Heart right ventricle (tissue), 16 donors: ENCODE results near the gene NME8. TPM values are rescaled to one million over a fixed set of nuclear protein-coding genes. Genes with fewer than 3 reads are reported as not detected.

Source experiments
- ATAC-seq, 8 donors: fragments of 200-7000 bp; cut with Tn5 transposase; one replicate each; pipeline ENCODE4 v1.9.1; 2020; ENCODE audit warnings: mild to moderate bottlenecking in 8 of 8, moderate library complexity in 8 of 8, moderate number of reproducible peaks in 1 of 8
- DNase-seq, 2 donors: peaks; one replicate each; pipeline ENCODE4 v3.0.0-alpha.2; 2020
- H3K27ac ChIP-seq, 10 donors: fragments of 200-600 bp; sonication (generic) in 2 of 10; one replicate each; pipeline versions ENCODE4 v1.5.0 to v1.8.0; 2020 to 2022; ENCODE audit warnings: mild to moderate bottlenecking in 3 of 10
- H3K27me3 ChIP-seq, 7 donors: fragments of 200-600 bp; one replicate each; pipeline ENCODE4 v1.8.0; 2021 to 2022; ENCODE audit warnings: mild to moderate bottlenecking in 2 of 7
- H3K36me3 ChIP-seq, 9 donors: fragments of 200-600 bp; sonication (generic) in 1 of 9; one replicate each; pipeline versions ENCODE4 v1.5.0 to v1.8.0; 2020 to 2022; ENCODE audit warnings: mild to moderate bottlenecking in 2 of 9
- H3K4me1 ChIP-seq, 9 donors: fragments of 200-600 bp; sonication (generic) in 1 of 9; one replicate each; pipeline versions ENCODE4 v1.5.0 to v1.8.0; 2020 to 2022; ENCODE audit warnings: mild to moderate bottlenecking in 4 of 9
- H3K4me3 ChIP-seq, 10 donors: fragments of 200-600 bp; sonication (generic) in 2 of 10; one replicate each; pipeline versions ENCODE4 v1.5.0 to v1.8.0; 2020 to 2022; ENCODE audit warnings: mild to moderate bottlenecking in 7 of 10, moderate library complexity in 2 of 10
- H3K9me3 ChIP-seq, 11 donors: fragments of 200-600 bp in 10 of 11; sonication (generic) in 2 of 11; one replicate each; pipeline versions ENCODE4 v1.5.0 to v1.8.0; 2013 to 2022; ENCODE audit warnings: mild to moderate bottlenecking in 2 of 11, control low read depth in 1 of 11, moderate library complexity in 1 of 11
- CTCF ChIP-seq, 9 donors: fragments of 200-600 bp; sonication (generic) in 2 of 9; IDR thresholded peaks; one replicate each; pipeline versions ENCODE4 v1.5.0 to v1.8.0; 2021 to 2022; ENCODE audit warnings: antibody characterized with exemption in 9 of 9, mild to moderate bottlenecking in 5 of 9, moderate library complexity in 1 of 9
- WGBS, 2 donors: extraction: QIAGEN DNeasy Blood & Tissue Kit; methylation state at CpG; one replicate each; pipeline ENCODE4 v1.1.7; 2013; ENCODE audit warnings: inconsistent platforms in 1 of 2; 5-methylcytosine and 5-hydroxymethylcytosine counted together
- intact Hi-C, 10 donors: fragments of 100-400 bp; cut with DNase I; formaldehyde crosslinking; loops; one replicate each; pipeline versions ENCODE4 v1.11.1 to v1.14.2; 2022
- polyA plus RNA-seq, 2 donors: library from polyadenylated mRNA; stranded (reverse); fragments of 200-250 nt; gene quantifications; one replicate each; pipeline ENCODE4 v1.2.3, GENCODE V29; 2013
- total RNA-seq, 10 donors: library from RNA; stranded (reverse); fragmentation: NEBNext Ultra II Directional in 3 of 10; extraction: Animal tissue kit (Norgen Biotek cat#: 25700) in 3 of 10; gene quantifications; one replicate each; pipeline versions ENCODE4 v1.2.1 to v1.2.4, GENCODE V29; 2021 to 2023
- donor health status: Arrhythmogenic right ventricular cardiomyopathy.
- donor health status: ischemic (EF 13 %, LVEDD 7.1; RV severe dilation, severe dysfunction).
- donor health status: healthy with polysubstance abuse.
- donor health status: DM: no; HTN: yes; CAD: no.
- donor health status: DM: no; HTN: no; CAD: no.
- donor health status: ischemic (EF 25% LVEDD 6.9; RV normal size, moderate dysfunction).
- donor health status: ischemic (EF 25% LVEDD 5.7; RV mildly dilated, moderate dysfunction).
- donor health status: healthy.
- donor health status: DM: yes; HTN: yes; CAD: no.
- donor health status: Ischemic cardiomyopathy.
- donor health status: ischemic (EF 35%, LVEDD 5.7; RV mildly dilated, moderate dysfunction).
- donor health status: nonischemic (EF 11% LVEDD 7.7; RV severe dilation, severe dysfunction).
- donor health status: DM: yes; HTN: yes; CAD: no.
- donor health status: PGD.
- donor health status: ischemic (EF 29% LVEDD 5.4; RV normal size, mild dysfunction).
- donor health status: nonischemic (EF 23%, LVEDD 6.1; RV moderate dilation, normal function).

Gene NME8
- total and polyA plus RNA-seq, 12 donors = 0.15 to 0.19 TPM; not detected in 10

GRCh38 chr7:37918526-37918925, 70.1 kb downstream of the NME8 start:
- Histone ChIP-seq H3K4me3 (no peak overlapping the region), H3K27me3 (peaks cover 0 to 72% (median 17%) of the 10 kb centered on the region in 7 donors), H3K4me1 (peaks cover 4 to 54% (median 32%) of the 10 kb centered on the region in 9 donors), H3K9me3 (no peaks in the 10 kb centered on the region), H3K27ac (no peak overlapping the region), H3K36me3 (no peaks in the 10 kb centered on the region)
- peak in 2 of 9 donors; percentile 8 to 19 for TF ChIP-seq CTCF (IDR thresholded peaks at IDR 0.05)
- 51 to 59% methylated on average over 4 of the region's 4 CpGs for WGBS, 2 donors
- intact Hi-C loops = loop anchor here in 5 of 10 donors (5.0 to 10.0 kb wide), 5 partner anchors 179 to 306 kb away; no protein-coding TSS in a partner anchor
- ATAC-seq (no peak), DNase-seq (no peak)

GRCh38 chr7:37920305-37920848, 72.0 kb downstream of the NME8 start, which contains the start of gene EPDR1:
TSS of gene EPDR1 (plus strand) at chr7:37920640. CDS start at chr7:37920940, 300 bp downstream.
- peak within 1 kb of the TSS; percentile 49 to 87 (median 77) for H3K4me3 ChIP-seq
- ATAC-seq (peak in 7 of 8 donors; percentile 47 to 87 (median 70)), DNase-seq (peak in 1 of 2 donors; percentile 58)
- peaks cover 0 to 69% (median 17%) of the 10 kb centered on the region in 7 donors for H3K27me3 ChIP-seq
- peak within 1 kb of the TSS; percentile 75 to 92 (median 89) for H3K27ac ChIP-seq
- intact Hi-C loops = loop anchor here in 1 of 10 donors (10.0 kb wide), 1 partner anchor 64 kb away; no protein-coding TSS in a partner anchor
- WGBS, 2 donors = 14 to 16% methylated on average over 22 of the region's 22 CpGs
- peaks cover 4 to 52% (median 32%) of the 10 kb centered on the region in 9 donors for H3K4me1 ChIP-seq
- peak in 5 of 9 donors; percentile 5 to 37 (median 28) for TF ChIP-seq CTCF (IDR thresholded peaks at IDR 0.05)
- H3K9me3 ChIP-seq = peaks cover 0 to 8% (median 3%) of the 10 kb centered on the region in 11 donors
- no peaks in the 10 kb centered on the region for H3K36me3 ChIP-seq

- peak in 4 of 9 donors; percentile 9 to 46 (median 32) for TF ChIP-seq CTCF (IDR thresholded peaks at IDR 0.05)
- DNase-seq = peak in 1 of 2 donors; percentile 57
Measured at GRCh38 chr7:37920849-37921805, 72.7 kb downstream of the NME8 start.

GRCh38 chr7:37921876-37922275, 73.5 kb downstream of the NME8 start:
- TF ChIP-seq CTCF (IDR thresholded peaks at IDR 0.05) = no peak
- 55 to 56% methylated on average over 4 of the region's 4 CpGs for WGBS, 2 donors
- peak overlapping the region in 9 of 10 donors; percentile 49 to 87 (median 78) for H3K4me3 ChIP-seq
- no peaks in the 10 kb centered on the region for H3K36me3 ChIP-seq
- H3K27ac ChIP-seq = peak overlapping the region in 7 of 10 donors; percentile 85 to 92 (median 91)
- peaks cover 0 to 18% (median 10%) of the 10 kb centered on the region in 11 donors for H3K9me3 ChIP-seq
- intact Hi-C loops = loop anchor here in 1 of 10 donors (10.0 kb wide), 1 partner anchor 63 kb away; no protein-coding TSS in a partner anchor
- DNase-seq = no peak
- ATAC-seq = peak in 1 of 8 donors; percentile 40
- H3K4me1 ChIP-seq = peaks cover 0 to 37% (median 23%) of the 10 kb centered on the region in 9 donors
- peaks cover 0 to 54% (median 6%) of the 10 kb centered on the region in 7 donors for H3K27me3 ChIP-seq

More at GRCh38 chr7:37920849-37921805, 72.7 kb downstream of the NME8 start:
- intact Hi-C loops = loop anchor here in 1 of 10 donors (10.0 kb wide), 1 partner anchor 64 kb away; no protein-coding TSS in a partner anchor
- peaks cover 4 to 44% (median 29%) of the 10 kb centered on the region in 9 donors for H3K4me1 ChIP-seq
- H3K9me3 ChIP-seq = peaks cover 0 to 16% (median 10%) of the 10 kb centered on the region in 11 donors
- no peaks in the 10 kb centered on the region for H3K36me3 ChIP-seq
- WGBS, 2 donors = 1% methylated on average over 62 to 63 of the region's 63 CpGs
- H3K27me3 ChIP-seq = peaks cover 0 to 62% (median 13%) of the 10 kb centered on the region in 7 donors
- peak overlapping the region; percentile 49 to 87 (median 77) for H3K4me3 ChIP-seq
- peak overlapping the region; percentile 75 to 92 (median 89) for H3K27ac ChIP-seq
- peak; percentile 58 to 87 (median 75) for ATAC-seq
